C4-2B (cell line): Measurements from ENCODE around the gene COL1A1.

Experiments used
- H3K27ac ChIP-seq: fragments of 450-650 bp; 2 replicates; pipeline ENCODE4 v1.5.1; 2017
- ZFX ChIP-seq: fragments of 450-650 bp; IDR thresholded peaks from 2 replicates; pipeline ENCODE4 v1.6.1; 2017
- TF ChIP-seq, protein P1 (sequence below): fragments of 450-650 bp; conservative IDR thresholded peaks from 2 replicates; pipeline ENCODE4 v1.5.1; 2017; ENCODE audit warnings: mild to moderate bottlenecking

Gene COL1A1

DNA sequence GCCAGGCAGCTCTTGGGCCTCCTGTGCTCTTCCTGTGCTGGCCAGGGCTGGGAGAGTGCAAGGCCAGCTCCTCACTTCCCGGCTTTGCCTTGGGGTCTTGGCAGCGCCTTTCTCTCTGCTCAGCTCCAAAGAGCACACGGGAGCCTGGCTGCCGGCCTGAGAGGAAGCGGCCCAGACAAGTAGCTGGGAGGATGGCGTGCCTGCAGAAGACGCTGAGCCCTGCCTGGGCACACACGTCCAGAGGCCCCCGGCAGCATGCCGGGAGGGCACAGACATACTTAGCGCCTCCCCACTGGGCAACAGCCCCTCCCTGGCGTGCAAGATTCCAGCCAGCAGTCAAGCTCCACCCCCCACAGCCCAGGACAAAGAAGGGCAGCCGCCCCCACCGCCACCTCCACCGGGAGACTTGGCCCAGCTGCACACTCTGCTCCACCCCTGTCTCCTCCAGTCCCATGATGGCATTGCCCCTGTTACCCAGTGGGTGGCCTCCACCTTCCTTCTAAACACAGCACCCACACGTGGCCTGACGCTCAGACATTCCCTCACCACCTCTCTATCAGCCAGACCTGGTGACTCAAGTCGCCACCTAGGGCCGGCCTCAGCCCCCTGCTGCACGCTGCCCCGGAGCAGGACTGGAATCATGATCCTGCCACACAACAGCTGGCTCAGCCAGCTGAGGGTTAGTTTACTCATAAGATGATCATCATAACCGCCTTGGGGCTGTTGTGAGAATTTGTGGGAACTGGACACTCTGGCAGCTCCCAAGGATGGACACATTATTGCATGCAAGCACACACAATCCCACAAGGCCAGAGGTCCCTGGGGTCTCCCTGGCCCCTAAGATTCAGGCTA is 23.2 kb downstream of the COL1A1 start:
- no peak overlapping the region for H3K27ac ChIP-seq
- TF ChIP-seq ZFX = no peak
- TF ChIP-seq, protein P1, sequence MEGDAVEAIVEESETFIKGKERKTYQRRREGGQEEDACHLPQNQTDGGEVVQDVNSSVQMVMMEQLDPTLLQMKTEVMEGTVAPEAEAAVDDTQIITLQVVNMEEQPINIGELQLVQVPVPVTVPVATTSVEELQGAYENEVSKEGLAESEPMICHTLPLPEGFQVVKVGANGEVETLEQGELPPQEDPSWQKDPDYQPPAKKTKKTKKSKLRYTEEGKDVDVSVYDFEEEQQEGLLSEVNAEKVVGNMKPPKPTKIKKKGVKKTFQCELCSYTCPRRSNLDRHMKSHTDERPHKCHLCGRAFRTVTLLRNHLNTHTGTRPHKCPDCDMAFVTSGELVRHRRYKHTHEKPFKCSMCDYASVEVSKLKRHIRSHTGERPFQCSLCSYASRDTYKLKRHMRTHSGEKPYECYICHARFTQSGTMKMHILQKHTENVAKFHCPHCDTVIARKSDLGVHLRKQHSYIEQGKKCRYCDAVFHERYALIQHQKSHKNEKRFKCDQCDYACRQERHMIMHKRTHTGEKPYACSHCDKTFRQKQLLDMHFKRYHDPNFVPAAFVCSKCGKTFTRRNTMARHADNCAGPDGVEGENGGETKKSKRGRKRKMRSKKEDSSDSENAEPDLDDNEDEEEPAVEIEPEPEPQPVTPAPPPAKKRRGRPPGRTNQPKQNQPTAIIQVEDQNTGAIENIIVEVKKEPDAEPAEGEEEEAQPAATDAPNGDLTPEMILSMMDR = no peak; the same call in 1 of the 2 replicates

DNA sequence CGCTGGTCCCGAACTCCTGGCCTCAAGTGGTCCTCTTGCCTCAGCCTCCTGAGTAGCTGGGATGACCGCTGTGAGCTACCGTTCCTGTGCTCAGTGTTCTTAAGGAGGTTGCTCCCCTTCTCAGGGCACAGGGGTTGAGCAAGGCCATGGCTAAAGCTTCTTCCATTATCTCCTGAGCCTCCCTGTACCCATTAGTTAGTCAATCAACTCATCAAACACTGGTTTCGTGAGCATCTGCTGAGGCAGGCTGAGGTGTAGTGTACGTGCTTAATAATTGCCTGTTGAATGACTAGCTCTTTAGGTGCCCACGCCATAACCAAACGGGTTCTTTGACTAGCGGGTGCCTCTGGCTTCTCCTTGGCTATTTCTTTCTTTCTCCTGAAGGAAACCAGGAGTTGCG is 24.0 kb downstream of the COL1A1 start:
- H3K27ac ChIP-seq = no peak overlapping the region
- no peak for TF ChIP-seq ZFX
- TF ChIP-seq, protein P1 = no peak

DNA sequence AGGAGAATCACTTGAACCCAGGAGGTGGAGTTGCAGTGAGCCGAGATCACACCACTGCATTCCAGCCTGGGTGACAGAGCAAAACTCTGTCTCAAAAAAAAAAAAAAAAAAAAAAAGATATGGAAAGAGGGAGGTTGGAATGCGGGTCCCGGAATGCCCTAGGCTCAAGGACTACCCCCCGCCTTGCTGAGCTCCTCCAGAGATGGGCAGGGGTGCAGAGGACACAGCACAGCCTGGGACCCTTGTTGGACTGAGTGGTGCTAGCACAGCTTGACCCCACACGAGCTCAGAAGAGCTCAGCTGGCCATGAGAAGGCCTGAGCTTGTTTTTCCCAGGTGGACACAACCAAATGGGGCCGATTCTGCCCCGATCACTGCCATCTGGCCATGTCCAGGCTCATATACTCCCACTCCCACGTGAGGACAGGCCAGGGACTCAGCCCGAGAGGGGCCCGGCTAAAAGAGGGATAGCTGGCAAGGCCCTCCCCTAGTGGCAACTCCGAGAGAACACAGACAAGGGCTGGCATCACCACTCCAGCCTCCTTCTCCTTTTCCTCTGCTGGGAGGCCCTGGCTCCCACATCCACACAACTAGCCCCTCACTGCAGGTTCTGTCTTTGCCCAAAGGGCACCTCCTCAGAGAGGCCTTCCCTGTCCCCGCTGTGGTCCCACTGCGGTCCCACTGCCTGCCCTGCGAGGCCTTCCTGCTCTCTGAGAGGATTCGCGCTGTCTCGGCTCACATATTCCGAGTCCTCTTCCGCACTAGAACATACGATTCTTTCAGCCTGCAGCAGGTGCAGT is 24.7 kb downstream of the COL1A1 start:
- TF ChIP-seq ZFX = no peak
- TF ChIP-seq, protein P1 = no peak
- no peak overlapping the region for H3K27ac ChIP-seq

DNA sequence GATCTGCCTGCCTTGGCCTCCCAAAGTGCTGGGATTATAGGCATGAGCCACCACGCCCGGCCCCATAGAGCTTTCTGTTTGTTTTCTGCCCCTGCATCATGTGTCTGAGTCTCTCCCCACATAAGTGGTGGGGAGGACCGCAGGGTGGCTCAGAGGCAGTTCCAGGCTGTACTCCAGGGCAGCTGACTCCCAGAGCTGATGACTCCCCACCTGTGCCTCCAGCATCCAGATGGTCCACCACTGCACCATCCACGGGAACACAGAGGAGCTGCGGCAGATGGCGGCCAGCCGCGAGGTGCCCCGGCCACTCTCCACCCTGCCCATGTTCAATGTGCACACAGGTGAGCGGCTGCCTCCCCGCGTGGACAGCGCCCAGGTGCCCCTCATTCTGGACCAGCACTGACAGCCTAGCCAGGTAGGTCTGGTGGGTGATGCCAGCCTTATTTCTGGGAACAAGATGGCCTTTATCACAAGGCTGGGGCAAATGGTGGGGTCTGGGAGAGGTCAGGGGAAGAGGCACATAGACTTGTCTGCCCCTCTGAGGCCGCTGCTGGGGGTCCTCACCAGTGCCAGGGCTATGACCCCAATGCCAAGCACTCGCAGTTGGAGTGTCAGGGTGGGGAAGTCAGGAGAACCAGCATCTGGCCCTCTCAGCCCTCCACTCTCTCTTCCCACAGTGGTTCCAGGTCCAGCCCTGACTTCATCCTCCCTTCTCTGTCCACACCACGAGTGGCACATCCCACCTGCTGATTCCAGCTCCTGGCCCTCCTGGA is 26.2 kb downstream of the COL1A1 start:
- TF ChIP-seq, protein P1 = no peak
- no peak for TF ChIP-seq ZFX
- H3K27ac ChIP-seq = no peak overlapping the region

DNA sequence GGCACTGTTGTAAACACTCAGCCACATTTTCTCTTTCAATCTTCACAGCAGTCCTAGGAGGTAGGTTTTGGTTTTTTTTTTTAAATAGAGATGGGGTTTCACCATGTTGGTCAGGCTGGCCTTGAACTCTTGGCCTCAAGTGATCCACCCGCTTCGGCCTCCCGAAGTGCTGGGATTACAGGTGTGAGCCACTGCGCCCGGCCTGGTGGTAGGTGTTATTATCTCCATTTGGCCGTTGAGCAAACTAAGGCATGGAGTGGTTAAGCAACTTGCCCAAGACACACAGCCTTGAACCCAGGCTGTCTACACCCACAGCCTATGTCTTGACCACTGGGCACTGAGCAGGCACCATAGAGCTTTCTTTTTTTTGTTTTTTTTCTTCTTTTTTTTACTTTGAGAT is 27.0 kb downstream of the COL1A1 start:
- TF ChIP-seq, protein P1 = no peak
- TF ChIP-seq ZFX = no peak
- no peak overlapping the region for H3K27ac ChIP-seq

DNA sequence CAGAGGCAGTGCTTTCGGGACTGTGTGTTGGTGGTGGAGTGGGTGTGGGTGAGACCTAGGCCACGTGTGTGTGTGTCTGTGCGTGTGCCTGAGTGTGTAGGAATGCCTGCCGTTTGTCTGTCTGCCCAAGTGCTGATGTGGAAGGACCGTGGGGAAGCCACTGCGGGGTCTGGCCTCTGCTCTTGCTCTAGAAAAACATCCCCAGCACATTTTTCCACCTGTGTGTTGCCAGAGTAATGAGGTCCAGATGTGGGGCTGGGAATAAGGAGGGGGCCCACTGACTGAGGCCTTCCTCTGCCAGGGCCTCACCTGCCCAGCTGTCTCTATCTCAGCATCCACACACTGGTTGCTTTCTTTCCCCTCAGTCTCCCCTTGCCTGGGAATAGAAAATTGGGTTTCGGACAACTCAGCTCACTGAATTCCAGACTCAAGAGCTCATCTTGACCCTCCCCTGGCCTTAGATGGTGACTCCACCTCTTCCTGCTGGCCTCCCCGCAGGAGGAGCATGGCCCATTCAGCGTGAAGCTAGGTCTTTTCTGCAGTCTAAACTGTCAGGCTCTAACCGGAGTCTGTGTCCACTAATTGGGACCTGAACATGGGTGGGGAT is 28.0 kb downstream of the COL1A1 start:
- no peak overlapping the region for H3K27ac ChIP-seq
- TF ChIP-seq, protein P1 = no peak
- TF ChIP-seq ZFX = no peak
